Activated T-cell treated with anti-CD3 and anti-CD28 coated beads, Interleukin-2, amount 50 U/mL, for 72 hours (primary cell): Measurements from ENCODE around the gene COP1. TPM values are rescaled to one million over a fixed set of nuclear protein-coding genes. Genes with fewer than 3 reads are reported as not detected.
A peak's percentile ranks its signal among the peaks of the same experiment; 100 is the strongest.
"Not testable (repeated sequence)": the region's sequence is repeated elsewhere in the genome, so short reads cannot be mapped to it uniquely, and the experiment has no call there.

Source experiments
- ATAC-seq, 2 donors: fragments of 150-1000 bp; cut with Tn5 transposase; replicated peaks in 1 of 2; 2 replicates each; pipeline ENCODE4 v1.10.0; 2021; ENCODE audit warnings: moderate library complexity in 2 of 2, mild to moderate bottlenecking in 1 of 2
- DNase-seq, 2 donors: peaks; one replicate each; pipeline ENCODE4 v3.0.0; 2021 to 2022; ENCODE audit warnings: mixed read lengths in 1 of 2
- H3K27ac Mint-ChIP-seq: one replicate; pipeline ENCODE4 v1.8.0; 2022; ENCODE audit warnings: mild to moderate bottlenecking, moderate library complexity, mixed read lengths
- H3K27me3 Mint-ChIP-seq: one replicate; pipeline ENCODE4 v1.8.0; 2022; ENCODE audit warnings: low read depth, mixed read lengths
- H3K36me3 Mint-ChIP-seq, 2 donors: one replicate each; pipeline ENCODE4 v1.8.0; 2022; ENCODE audit warnings: mixed read lengths in 2 of 2, mild to moderate bottlenecking in 1 of 2; ENCODE audit not compliant: insufficient read depth in 2 of 2
- H3K4me1 Mint-ChIP-seq: one replicate; pipeline ENCODE4 v1.8.0; 2022; ENCODE audit warnings: low read depth, mixed read lengths
- H3K4me3 Mint-ChIP-seq, 2 donors: one replicate each; pipeline ENCODE4 v1.8.0; 2022; ENCODE audit warnings: mild to moderate bottlenecking in 2 of 2, mixed read lengths in 2 of 2, moderate library complexity in 2 of 2
- H3K9me3 Mint-ChIP-seq, 2 donors: one replicate each; pipeline ENCODE4 v1.8.0; 2022; ENCODE audit warnings: mixed read lengths in 2 of 2
- total RNA-seq, 2 donors: library from RNA; stranded (reverse); gene quantifications; one replicate each; pipeline ENCODE4 v1.2.3, GENCODE V29; 2022

Gene COP1
- total RNA-seq, 2 donors from 2014 or later = 53.5 to 56.8 TPM

GRCh38 chr1:176216031-176216430, 8.9 kb upstream of the COP1 start:
- Mint-ChIP-seq H3K27ac (no peak overlapping the region), H3K4me3 (no peak overlapping the region), H3K4me1 (peaks cover 5% of the 10 kb centered on the region), H3K27me3 (peaks cover 17% of the 10 kb centered on the region), H3K36me3 (peaks cover 0 to 2% of the 10 kb centered on the region in 2 donors), H3K9me3 (peaks cover 0 to 2% of the 10 kb centered on the region in 2 donors)
- no peak for DNase-seq
- ATAC-seq = no peak

- Mint-ChIP-seq H3K4me3 (no peak overlapping the region), H3K27me3 (peaks cover 10% of the 10 kb centered on the region)
- no peak for ATAC-seq
Observed at GRCh38 chr1:176211396-176212165, 4.5 kb upstream of the COP1 start.

GRCh38 chr1:176208034-176208433, 948 bp upstream of the COP1 start:
- Mint-ChIP-seq H3K27me3 (no peaks in the 10 kb centered on the region), H3K4me3 (peak overlapping the region; percentile 87 to 89), H3K27ac (peak overlapping the region; percentile 90), H3K9me3 (no peaks in the 10 kb centered on the region), H3K36me3 (peaks cover 6% of the 10 kb centered on the region in 2 donors), H3K4me1 (peaks cover 42% of the 10 kb centered on the region)
- DNase-seq (no peak), ATAC-seq (no peak)

More at GRCh38 chr1:176211396-176212165, 4.5 kb upstream of the COP1 start:
- no peak for DNase-seq
- Mint-ChIP-seq H3K27ac (no peak overlapping the region), H3K9me3 (no peaks in the 10 kb centered on the region), H3K36me3 (no peaks in the 10 kb centered on the region), H3K4me1 (peaks cover 16% of the 10 kb centered on the region)

- H3K4me3 Mint-ChIP-seq = peak overlapping the region; percentile 87 to 96
- H3K27ac Mint-ChIP-seq = peak overlapping the region; percentile 73
- DNase-seq (peak; percentile 48 to 65), ATAC-seq (peak; percentile 35 to 39)
- H3K9me3 Mint-ChIP-seq = no peaks in the 10 kb centered on the region
- H3K4me1 Mint-ChIP-seq = peaks cover 56% of the 10 kb centered on the region
- H3K36me3 Mint-ChIP-seq = peaks cover 6% of the 10 kb centered on the region in 2 donors
- no peaks in the 10 kb centered on the region for H3K27me3 Mint-ChIP-seq
Observed at GRCh38 chr1:176206006-176206960, 803 bp downstream of the COP1 start.

GRCh38 chr1:176205332-176205914, 1.7 kb downstream of the COP1 start:
- no peaks in the 10 kb centered on the region for H3K9me3 Mint-ChIP-seq
- ATAC-seq = peak in 1 of 2 donors; percentile 32

GRCh38 chr1:176204655-176205054, 2.4 kb downstream of the COP1 start:
- ATAC-seq, H3K36me3 Mint-ChIP-seq, H3K9me3 Mint-ChIP-seq, DNase-seq, H3K27me3 Mint-ChIP-seq: not testable (repeated sequence)
- Mint-ChIP-seq H3K4me3 (peak overlapping the region; percentile 83 to 96), H3K4me1 (peaks cover 67% of the 10 kb centered on the region), H3K27ac (peak overlapping the region; percentile 73)

More at GRCh38 chr1:176205332-176205914, 1.7 kb downstream of the COP1 start:
- Mint-ChIP-seq H3K27ac (peak overlapping the region; percentile 73), H3K4me1 (peaks cover 59% of the 10 kb centered on the region), H3K4me3 (peak overlapping the region; percentile 83 to 96), H3K27me3 (no peaks in the 10 kb centered on the region), H3K36me3 (peaks cover 6% of the 10 kb centered on the region in 2 donors)
- no peak for DNase-seq

GRCh38 chr1:176203735-176204134, 3.4 kb downstream of the COP1 start:
- H3K27ac Mint-ChIP-seq = no peak overlapping the region
- H3K36me3 Mint-ChIP-seq = peaks cover 6% of the 10 kb centered on the region in 2 donors
- peak overlapping the region; percentile 27 to 33 for H3K4me3 Mint-ChIP-seq
- H3K4me1 Mint-ChIP-seq = peaks cover 70% of the 10 kb centered on the region
- H3K9me3 Mint-ChIP-seq = no peaks in the 10 kb centered on the region
- no peaks in the 10 kb centered on the region for H3K27me3 Mint-ChIP-seq
- ATAC-seq (no peak), DNase-seq (no peak)

- ATAC-seq (no peak), DNase-seq (no peak)
- Mint-ChIP-seq H3K4me1 (peaks cover 80% of the 10 kb centered on the region), H3K27ac (no peak overlapping the region), H3K9me3 (peaks cover 0 to 2% of the 10 kb centered on the region in 2 donors), H3K4me3 (peak overlapping the region in 1 of 2 donors; percentile 9), H3K36me3 (peaks cover 6 to 10% of the 10 kb centered on the region in 2 donors), H3K27me3 (no peaks in the 10 kb centered on the region)
Observed at GRCh38 chr1:176201568-176201967, 5.5 kb downstream of the COP1 start.

DNA sequence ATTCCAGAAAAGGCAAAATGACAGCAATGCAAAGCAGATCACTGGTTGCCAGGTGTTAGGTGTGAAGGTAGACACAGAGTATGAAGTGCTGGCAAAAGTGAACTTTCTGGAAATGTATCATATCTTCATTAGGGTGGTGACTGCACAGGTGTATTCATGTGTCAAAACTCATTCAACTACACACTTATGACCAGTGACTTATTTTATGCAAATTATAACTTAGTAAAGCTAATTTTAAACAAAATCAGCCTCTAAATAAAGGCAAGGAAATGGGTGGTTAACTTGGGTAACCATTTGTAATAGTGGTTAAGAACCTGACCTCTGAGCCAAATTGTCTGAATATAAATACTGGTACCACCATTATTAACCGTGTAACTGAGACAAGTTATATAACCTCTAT, 7.4 kb downstream of the COP1 start:
- no peak for ATAC-seq
- Mint-ChIP-seq H3K27me3 (no peaks in the 10 kb centered on the region), H3K4me1 (peaks cover 86% of the 10 kb centered on the region), H3K36me3 (peaks cover 0 to 4% of the 10 kb centered on the region in 2 donors), H3K9me3 (peaks cover 0 to 2% of the 10 kb centered on the region in 2 donors), H3K27ac (no peak overlapping the region), H3K4me3 (peak overlapping the region in 1 of 2 donors; percentile 9)
- DNase-seq = no peak

- DNase-seq (no peak), ATAC-seq (no peak)
- peaks cover 1 to 8% of the 10 kb centered on the region in 2 donors for H3K36me3 Mint-ChIP-seq
- peaks cover 0 to 2% of the 10 kb centered on the region in 2 donors for H3K9me3 Mint-ChIP-seq
- no peak overlapping the region for H3K27ac Mint-ChIP-seq
- no peaks in the 10 kb centered on the region for H3K27me3 Mint-ChIP-seq
- H3K4me3 Mint-ChIP-seq = no peak overlapping the region
- H3K4me1 Mint-ChIP-seq = peaks cover 86% of the 10 kb centered on the region
Observed at GRCh38 chr1:176198413-176198812, 8.7 kb downstream of the COP1 start.

DNA sequence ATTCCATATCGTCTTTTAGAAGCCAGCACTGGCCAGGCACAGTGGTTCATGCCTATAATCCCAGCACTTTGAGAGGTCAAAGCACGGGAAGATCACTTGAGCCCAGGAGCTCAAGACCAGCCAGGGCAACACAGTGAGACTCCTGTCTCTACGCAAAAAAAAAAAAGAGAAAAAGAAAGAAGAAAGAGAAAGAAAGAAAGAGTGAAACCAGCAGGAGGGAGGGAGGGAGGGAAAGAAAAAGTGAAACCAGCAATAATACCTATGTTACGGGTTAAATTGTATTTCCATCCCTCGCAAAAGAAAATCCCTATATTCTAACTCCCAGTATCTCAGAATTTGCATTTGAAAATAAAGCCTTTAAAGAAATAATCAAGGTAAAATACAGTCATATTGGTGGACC, 10.4 kb downstream of the COP1 start:
- ATAC-seq (no peak), DNase-seq (no peak)
- H3K27ac Mint-ChIP-seq = peak overlapping the region; percentile 70
- H3K9me3 Mint-ChIP-seq = peaks cover 0 to 2% of the 10 kb centered on the region in 2 donors
- H3K4me1 Mint-ChIP-seq = peaks cover 88% of the 10 kb centered on the region
- H3K27me3 Mint-ChIP-seq = no peaks in the 10 kb centered on the region
- H3K4me3 Mint-ChIP-seq = peak overlapping the region; percentile 76 to 93
- peaks cover 1 to 10% of the 10 kb centered on the region in 2 donors for H3K36me3 Mint-ChIP-seq

DNA sequence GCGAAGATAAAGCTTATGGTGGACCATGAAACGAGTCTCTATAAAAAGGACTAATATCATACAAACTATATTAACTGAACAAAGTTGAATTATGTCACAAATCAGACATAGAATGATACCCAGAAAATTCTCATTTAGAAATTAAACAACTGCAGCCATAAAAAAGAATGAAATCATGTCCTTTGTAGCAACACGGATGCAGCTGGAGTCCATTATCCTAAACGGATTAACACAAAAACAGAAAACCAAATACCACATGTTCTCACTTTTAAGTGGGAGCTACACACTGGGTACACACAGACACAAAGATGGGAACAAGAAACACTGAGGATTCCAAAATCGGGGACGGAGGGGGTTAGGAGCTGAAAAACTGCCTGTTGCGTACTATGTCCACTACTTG, 11.5 kb downstream of the COP1 start:
- ATAC-seq (no peak), DNase-seq (no peak)
- Mint-ChIP-seq H3K9me3 (peaks cover 0 to 2% of the 10 kb centered on the region in 2 donors), H3K27me3 (no peaks in the 10 kb centered on the region), H3K36me3 (peaks cover 1 to 15% of the 10 kb centered on the region in 2 donors), H3K27ac (peak overlapping the region; percentile 69), H3K4me1 (peaks cover 85% of the 10 kb centered on the region), H3K4me3 (peak overlapping the region in 1 of 2 donors; percentile 34)
